Amniotic stem cell (primary cell): Measurements from ENCODE around the gene SCGB1A1.
"Not testable (repeated sequence)": the region's sequence is repeated elsewhere in the genome, so short reads cannot be mapped to it uniquely, and the experiment has no call there.

Source experiments
- DNase-seq: peaks from one replicate; lab custom pipeline; 2025; lab: John Stamatoyannopoulos, UW

Gene SCGB1A1

DNA sequence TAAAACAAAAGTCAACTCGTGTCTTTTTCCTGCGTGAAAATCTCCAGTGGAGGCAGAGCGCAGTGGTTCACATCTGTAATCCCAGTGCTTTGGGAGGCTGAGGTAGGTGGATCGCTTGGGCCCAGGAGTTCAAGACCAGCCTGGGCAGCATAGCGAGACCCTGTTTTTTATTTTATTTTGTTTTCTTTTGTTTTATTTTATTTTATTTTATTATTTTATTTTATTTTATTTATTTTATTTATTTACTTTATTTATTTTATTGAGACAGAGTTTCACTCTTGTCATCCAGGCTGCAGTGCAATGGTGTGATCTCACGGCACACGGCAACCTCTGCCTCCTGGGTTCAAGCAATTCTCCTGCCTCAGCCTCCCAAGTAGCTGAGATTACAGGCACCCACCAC is 31.1 kb downstream of the SCGB1A1 start:
- DNase-seq: not testable (repeated sequence)

DNA sequence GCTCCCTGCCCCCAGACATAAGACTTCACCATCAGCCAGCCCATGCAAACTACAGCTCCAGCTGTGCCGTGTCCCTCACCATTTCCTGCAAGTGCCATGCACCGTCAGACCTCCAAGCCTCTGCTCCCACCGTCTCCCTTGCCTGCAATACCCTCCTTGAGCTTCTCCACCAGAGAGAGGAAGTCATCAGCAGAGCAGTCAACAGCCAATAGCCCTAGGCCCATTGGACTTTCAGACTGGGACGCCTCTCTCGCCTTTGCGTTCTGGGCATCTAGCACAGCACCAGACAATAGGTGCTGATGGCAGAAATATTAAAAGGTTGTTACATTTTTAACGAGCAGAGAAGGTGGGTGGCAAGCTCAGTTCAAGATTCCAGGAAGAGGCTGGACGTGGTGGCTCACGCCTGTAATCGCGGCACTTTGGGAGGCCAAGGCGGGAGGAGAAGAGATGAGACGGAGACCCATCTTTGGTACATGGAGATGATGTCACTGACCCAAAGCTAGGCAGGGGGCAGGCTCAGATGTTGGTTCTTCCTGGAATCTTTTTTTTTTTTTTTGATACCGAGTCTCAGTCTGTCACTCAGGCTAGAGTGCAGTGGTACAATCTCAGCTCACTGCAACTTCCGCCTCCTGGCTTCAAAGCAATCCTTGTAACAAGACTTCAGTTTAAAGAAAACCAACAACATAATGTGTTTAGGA is 31.9 kb downstream of the SCGB1A1 start:
- no peak for DNase-seq

DNA sequence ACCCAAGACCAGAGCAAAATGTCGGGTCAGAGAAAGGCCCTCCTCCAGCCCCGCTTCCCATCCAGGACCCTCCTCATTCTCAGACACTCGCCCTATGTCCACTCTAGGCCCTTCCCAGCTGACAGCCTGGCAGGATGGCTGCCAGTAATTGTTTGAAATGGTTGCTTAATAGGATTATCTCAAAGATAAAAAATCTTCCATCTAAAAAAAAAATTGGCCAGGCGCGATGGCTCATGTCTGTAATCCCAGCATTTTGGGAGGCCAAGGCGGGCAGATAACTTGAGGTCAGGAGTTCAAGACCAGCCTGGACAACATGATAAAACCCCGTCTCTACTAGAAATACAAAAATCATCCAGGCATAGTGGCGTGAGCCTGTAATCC is 32.4 kb downstream of the SCGB1A1 start:
- no peak for DNase-seq

DNA sequence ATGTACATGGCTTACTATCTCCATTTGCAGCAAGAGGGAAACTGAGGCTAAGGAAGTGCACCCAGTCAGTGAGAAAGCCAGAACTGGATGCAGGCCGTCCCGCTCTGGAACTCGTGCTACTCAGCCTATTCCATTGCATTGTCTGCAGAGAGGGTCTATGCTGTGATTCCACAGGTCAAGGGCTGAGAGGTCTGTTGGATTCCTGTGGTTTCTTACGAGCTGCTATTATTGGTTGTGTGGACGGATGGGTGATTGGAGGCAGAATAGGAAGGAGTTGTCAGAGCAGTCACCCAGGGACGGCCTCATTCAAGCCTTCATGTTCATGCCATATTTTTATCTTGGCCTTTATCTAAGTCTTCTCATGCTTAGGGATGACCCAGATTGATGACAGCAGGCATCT is 33.4 kb downstream of the SCGB1A1 start:
- no peak for DNase-seq

DNA sequence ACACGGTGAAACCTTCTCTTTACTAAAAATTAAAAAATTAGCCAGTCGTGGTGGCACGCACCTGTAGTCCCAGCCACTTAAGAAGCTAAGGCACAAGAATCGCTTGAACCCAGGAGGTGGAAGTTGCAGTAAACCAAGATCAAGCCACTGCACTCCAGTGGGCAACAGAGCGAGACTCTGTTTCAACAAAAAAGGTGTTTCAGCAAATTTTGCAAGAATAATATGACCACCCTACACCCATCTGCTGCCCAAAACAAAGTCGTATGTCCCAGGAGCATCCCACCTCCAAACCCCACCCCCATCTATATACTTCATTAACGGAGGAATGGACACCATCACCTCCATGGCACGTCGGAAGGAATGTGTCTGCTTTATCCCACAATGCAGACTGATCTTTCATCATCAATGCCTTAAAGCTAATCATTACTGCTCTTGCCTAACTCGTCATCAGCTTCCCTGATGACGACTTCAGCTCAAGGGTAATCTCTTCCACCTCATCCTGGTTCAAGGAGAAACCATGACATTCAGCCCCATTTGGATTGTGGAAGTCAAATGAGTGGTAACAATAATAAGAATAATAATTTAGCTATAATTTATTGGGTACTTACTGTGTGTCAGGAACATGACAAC is 34.1 kb downstream of the SCGB1A1 start:
- DNase-seq: no peak

DNA sequence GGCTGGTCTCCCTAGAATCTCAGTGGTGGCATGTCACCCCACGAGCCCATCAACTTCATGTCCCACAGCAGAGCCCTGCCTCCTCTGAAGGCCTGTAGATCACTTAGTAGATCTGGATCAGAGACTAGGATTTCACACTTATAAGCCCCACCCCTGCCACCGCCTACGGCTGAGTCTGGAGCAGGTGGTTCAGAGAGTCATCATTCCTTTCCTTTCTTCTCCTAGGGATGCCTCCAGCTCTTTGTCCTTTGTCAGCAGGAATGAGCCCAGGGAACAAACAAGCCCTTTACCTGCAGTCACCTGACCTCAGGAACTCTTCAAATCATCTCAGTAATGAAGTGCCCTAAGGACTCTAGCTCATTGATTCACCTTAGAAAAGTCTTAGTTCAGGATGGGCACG is 37.8 kb downstream of the SCGB1A1 start:
- DNase-seq: no peak

DNA sequence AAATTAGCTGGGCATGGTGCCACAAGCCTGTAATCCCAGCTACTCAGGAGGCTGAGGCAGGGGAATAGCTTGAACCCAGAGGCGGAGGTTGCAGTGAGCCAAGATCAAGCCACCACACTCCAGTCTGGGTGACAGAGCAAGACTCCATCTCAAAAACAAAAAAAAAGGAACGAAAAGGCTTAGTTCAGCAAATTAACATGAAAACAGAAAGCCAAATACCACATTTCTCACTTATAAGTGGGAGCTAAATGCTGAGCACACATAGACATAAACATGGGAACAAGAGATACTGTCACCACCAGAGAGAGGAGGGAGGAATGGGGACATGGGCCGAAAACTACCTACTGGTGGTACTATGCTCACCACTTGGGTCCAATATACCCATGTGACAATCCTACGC is 38.6 kb downstream of the SCGB1A1 start:
- DNase-seq: no peak

DNA sequence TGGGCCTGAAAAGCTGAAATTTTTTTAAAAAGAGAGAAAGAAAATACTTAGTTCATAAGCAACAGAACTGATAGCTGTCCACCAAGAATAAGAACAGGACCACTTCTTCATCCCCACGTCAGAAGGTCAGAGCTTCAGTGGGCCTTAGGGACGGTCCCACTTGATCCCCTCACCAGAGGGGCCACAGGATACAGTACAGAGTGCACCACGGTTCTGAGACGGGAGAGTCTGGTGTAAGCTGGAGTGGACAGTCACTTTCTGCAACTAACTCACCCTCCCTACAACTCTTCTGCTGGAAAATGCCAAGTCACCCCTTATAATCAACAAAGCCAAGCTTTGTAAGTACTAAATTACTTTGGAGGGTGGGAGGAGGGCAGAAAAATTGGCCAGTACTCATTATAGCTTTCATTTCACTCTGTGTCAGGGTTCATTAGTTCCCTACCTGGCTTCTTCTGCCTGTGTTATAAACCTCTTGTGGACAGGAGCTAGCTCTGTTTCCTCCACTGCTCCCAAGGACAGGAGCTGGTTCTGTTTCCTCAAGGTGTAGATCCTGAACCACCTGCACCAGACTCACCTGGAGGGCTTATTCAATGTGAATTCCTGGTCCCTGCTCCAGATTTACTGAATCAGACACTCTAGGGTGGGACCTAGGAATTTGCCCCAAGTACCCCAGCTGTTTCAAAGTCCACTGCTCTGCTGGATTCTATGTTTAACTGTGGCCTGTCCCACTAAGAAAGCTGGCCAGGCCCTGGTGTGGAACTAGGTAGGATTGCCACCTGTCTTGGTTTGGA is 39.6 kb downstream of the SCGB1A1 start:
- DNase-seq: no peak

DNA sequence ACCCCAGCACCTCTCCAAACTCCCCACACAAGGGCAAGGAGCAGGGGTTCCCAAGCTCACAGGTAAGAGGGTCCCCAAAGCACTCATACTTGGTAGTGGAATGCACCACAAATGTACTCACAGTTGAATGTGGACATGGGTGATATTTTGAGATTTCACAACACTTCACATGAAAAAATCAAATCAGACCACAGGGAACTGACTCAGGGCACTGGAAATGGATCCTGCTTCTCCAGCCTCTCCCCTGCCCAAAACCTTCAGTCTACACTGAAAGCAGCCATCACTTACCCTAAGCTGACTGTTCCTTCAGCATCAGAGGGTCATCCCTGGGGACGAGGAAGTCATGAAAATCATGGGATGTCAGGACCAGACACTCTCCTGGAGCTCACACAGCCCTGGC is 40.2 kb downstream of the SCGB1A1 start:
- no peak for DNase-seq

DNA sequence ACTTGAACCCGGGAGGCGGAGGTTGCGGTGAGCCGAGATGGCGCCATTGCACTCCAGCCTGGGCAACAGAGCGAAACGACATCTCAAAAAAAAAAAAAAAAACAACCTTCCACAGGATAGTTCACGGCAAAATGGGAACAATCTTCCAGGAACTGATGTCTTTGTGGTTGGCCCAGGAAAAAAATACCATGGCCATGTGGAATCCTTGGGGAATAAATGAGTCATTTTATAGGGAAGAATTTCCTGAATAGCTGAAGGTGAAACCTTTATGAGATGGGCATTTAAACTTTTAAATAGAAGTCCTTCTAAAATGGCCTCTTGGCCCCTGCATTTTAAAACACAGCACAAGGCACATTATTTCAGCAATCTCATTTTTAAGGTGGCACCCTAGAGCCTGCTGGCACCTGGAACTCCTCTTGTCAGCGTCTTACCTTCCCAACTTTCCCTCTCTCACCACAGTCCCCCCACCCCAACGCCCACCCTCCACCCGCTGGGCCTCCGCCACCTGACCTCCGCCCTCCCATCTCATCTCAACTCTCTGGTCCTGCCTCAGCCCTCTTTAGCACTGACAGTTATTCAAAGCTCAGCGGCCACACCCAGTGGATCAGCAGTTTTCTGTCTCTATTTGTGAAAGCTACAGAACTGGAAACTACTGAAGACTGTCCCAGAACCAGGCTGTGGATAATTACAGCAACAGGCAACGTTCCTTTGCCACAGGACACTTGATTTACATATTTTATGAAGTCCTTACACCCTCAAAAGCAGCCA is 43.1 kb downstream of the SCGB1A1 start:
- DNase-seq: no peak

DNA sequence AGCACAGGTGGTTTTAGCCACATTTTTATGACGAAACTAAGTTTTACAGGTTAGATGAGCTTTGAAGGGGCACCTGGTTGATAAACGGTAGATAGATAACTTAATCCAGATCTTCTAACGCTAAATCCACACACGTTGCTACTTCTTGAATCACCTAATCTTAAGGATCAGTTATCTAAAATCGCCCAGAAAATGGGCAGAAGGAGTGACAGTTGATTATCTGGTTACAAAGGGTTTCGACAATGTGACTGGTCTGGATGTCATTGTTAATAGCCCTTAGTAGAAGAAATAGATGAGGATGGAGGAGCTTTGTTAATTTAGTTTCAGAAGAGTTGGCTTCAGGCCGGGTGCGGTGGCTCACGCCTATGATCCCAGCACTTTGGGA is 43.7 kb downstream of the SCGB1A1 start:
- DNase-seq: no peak

DNA sequence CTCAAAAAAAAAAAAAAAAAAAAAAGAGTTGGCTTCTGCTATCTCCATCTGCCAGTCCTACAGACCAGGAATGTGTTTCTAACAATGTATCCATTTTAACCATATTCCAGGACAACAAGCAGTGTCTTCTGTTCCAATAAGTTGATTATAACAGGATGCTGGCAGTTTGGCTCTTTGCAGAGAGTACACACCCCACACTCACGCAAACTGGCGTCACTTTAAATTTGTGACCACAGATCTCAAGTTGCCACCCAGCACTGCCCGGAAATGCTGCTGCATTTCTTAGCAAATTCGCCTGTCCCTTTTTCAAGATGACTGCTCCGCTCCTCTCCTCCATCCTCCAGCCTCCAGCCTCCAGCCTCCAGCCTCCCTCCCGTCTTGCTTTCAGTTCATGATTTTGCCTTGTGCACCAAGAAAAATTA is 44.3 kb downstream of the SCGB1A1 start:
- no peak for DNase-seq

DNA sequence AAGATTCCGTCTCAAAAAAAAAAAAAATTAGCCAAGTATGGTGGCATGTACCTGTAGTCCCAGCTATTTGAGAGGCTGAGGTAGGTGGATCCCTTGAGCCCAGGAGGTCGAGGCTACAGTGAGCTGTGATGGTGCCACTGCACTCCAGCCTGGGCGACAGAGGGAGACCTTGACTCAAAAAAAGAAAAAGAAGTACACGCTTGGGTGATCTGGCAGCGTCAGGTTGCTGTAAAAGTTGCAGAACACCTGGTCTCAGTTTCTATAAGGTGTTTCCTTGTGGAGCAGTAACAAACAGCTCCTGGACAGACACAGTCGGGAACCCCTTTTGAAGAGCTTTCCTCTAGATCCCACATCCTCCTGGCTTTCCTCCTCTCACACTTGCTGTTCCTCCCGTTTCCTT is 45.8 kb downstream of the SCGB1A1 start:
- no peak for DNase-seq

DNA sequence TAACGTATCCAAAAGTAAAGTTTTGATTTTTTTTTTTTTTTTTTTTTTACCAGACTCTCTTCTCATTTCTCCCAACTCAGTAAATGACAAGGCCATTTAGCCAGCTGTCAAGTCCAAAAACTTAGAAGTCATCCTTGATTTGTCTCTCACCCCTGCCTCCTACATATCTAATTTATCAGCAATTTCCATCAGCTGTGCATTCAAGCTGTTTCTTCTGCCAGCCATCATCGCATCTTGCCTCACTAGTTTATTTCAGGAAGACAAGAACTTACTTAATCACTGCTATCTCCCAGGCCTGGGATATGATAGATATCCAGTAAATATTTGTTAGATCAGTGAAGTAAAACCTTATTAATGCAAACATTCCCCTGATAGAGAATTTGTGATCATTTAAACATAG is 47.6 kb downstream of the SCGB1A1 start:
- DNase-seq: no peak

DNA sequence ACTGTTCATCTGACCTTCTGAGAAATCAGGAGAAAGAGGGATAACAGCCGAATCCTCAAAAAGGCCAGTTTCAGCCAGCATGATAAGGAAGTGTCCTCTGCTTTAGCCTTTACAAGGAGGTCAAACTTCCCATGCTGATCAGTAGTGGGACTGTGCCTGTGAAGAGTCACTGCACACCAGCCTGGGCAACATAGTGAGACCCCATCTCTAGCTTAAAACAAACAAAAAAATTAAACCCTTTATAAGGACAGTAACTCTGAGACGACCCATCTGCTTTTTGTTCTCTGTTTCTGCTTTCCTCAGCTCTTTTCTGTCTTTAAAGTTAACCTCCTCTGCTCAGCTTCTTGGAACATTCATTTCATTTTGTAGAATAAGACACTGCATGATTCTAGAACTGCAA is 49.7 kb downstream of the SCGB1A1 start:
- no peak for DNase-seq

DNA sequence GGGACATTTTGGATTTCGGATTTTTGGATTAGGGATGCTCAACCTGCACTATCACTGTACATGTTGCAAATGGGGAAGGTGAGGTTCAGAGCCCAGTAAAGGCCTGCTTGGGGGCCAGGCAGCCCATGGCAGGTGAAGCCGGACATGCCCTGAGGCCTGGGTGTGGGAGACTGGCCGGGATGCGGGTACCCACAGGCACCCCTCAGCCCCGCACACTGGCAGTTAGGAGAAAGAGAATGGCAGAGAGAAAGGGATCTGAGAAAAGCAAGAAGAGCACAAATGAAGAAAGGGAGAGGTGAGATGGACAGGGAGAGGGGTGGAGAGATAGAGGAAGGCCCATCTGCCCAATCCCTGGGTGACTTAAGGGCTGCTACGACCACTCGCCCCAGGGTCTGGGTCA is 52.8 kb downstream of the SCGB1A1 start:
- no peak for DNase-seq

DNA sequence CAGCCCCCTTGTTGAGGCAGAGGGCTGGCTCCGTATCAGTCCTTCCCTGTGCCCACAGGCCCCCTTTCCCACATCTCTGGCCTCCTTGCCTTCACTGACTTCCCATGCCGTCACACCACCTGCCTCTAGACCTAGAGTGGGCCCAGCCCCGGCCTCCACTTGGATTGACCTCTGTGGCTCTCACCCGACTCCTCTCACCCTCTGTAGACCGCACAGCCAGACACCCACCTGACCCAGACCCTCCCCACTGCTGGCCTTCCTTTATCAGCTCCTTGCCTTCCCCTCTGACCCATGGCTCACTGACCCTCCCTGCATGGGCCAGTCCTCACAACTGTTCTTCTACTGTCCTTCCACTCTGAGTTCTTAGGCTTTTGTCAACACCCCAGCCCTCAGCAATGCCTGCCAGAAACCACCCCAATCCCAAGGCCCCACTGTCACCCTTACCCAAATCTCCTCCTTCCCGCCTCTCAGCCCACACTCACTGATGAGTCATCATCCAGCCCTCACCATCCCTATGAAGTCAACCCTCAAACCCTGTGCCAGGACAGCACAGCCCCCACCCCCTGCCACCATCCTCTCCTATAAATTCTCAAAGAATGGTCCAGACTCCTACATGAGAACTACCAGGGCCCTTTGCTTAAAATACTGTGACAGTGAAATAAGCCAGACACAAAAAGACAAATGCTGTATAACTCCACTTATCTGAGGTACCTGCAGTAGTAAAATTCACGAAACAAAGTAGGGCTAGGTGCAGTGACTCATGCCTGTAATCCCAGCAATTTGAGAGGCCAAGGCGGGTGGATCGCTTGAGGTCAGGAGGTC is 53.4 kb downstream of the SCGB1A1 start:
- DNase-seq: no peak
